DND-41 (cell line): ENCODE results near the gene RXFP4.

Source experiments
- EZH2 ChIP-seq: IDR thresholded peaks from 3 replicates; pipeline ENCODE4 v1.6.1; 2012; ENCODE audit warnings: borderline replicate concordance, low read depth, mild to moderate bottlenecking, moderate library complexity, low read length, inconsistent platforms; ENCODE audit not compliant: severe bottlenecking
- TF ChIP-seq, protein P1 (sequence below): IDR thresholded peaks from 2 replicates; pipeline ENCODE4 v1.5.1; 2012; ENCODE audit warnings: borderline replicate concordance, low read length, moderate library complexity, mild to moderate bottlenecking; ENCODE audit not compliant: poor library complexity, severe bottlenecking; ENCODE audit errors: extremely low read depth

- TF ChIP-seq, protein P1, sequence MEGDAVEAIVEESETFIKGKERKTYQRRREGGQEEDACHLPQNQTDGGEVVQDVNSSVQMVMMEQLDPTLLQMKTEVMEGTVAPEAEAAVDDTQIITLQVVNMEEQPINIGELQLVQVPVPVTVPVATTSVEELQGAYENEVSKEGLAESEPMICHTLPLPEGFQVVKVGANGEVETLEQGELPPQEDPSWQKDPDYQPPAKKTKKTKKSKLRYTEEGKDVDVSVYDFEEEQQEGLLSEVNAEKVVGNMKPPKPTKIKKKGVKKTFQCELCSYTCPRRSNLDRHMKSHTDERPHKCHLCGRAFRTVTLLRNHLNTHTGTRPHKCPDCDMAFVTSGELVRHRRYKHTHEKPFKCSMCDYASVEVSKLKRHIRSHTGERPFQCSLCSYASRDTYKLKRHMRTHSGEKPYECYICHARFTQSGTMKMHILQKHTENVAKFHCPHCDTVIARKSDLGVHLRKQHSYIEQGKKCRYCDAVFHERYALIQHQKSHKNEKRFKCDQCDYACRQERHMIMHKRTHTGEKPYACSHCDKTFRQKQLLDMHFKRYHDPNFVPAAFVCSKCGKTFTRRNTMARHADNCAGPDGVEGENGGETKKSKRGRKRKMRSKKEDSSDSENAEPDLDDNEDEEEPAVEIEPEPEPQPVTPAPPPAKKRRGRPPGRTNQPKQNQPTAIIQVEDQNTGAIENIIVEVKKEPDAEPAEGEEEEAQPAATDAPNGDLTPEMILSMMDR = no peak
- no peak for TF ChIP-seq EZH2
These were observed 30.7 kb downstream of the RXFP4 start for GRCh38 chr1:155971910-155972809.
